Neural progenitor cell (in vitro differentiated cells): ENCODE data around the gene CDSN. TPM values are rescaled to one million over a fixed set of nuclear protein-coding genes. Genes with fewer than 3 reads are reported as not detected.
A peak's percentile ranks its signal among the peaks of the same experiment; 100 is the strongest.

Source experiments
- DNase-seq: peaks from one replicate; pipeline ENCODE4 v3.0.0-alpha.2; 2016; ENCODE audit warnings: low spot score
- H2AFZ ChIP-seq: fragments of 200-600 bp; sonication (generic); replicated peaks from 2 replicates; pipeline ENCODE4 v1.6.1; 2016; ENCODE audit warnings: antibody characterized with exemption
- H3F3A ChIP-seq: fragments of 200-600 bp; sonication (generic); 2 replicates; pipeline ENCODE4 v1.6.1; 2016; ENCODE audit warnings: antibody characterized with exemption, low read depth
- H3K27ac ChIP-seq: fragments of 200-600 bp; sonication (generic); 2 replicates; pipeline ENCODE4 v1.5.1; 2016; ENCODE audit warnings: mild to moderate bottlenecking
- H3K27me3 ChIP-seq: fragments of 200-600 bp; sonication (generic); 2 replicates; pipeline ENCODE4 v1.6.1; 2016; ENCODE audit warnings: mild to moderate bottlenecking, moderate library complexity
- H3K36me3 ChIP-seq: fragments of 200-600 bp; sonication (generic); 2 replicates; pipeline ENCODE4 v1.5.1; 2016
- H3K4me1 ChIP-seq: fragments of 200-600 bp; sonication (generic); 2 replicates; pipeline ENCODE4 v1.6.1; 2016; ENCODE audit warnings: mixed run types
- H3K4me2 ChIP-seq: fragments of 200-600 bp; sonication (generic); 2 replicates; pipeline ENCODE4 v1.6.1; 2016
- H3K4me3 ChIP-seq: fragments of 200-600 bp; sonication (generic); 2 replicates; pipeline ENCODE4 v1.5.1; 2016
- H3K79me2 ChIP-seq: fragments of 200-600 bp; sonication (generic); 2 replicates; pipeline ENCODE4 v1.6.1; 2016; ENCODE audit warnings: low read depth
- H3K9ac ChIP-seq: fragments of 200-600 bp; sonication (generic); 2 replicates; pipeline ENCODE4 v1.6.1; 2016
- H3K9me3 ChIP-seq: fragments of 200-600 bp; sonication (generic); 2 replicates; pipeline ENCODE4 v1.5.1; 2016; ENCODE audit warnings: low read depth
- H4K20me1 ChIP-seq: fragments of 200-600 bp; sonication (generic); 2 replicates; pipeline ENCODE4 v1.6.1; 2016; ENCODE audit warnings: low read depth
- H3K27ac Mint-ChIP-seq: 3 replicates; pipeline ENCODE4 v1.8.0; 2021; ENCODE audit warnings: mixed read lengths
- H3K27me3 Mint-ChIP-seq: 2 replicates; pipeline ENCODE4 v1.8.0; 2022; ENCODE audit warnings: low read depth, mild to moderate bottlenecking, inconsistent platforms, moderate library complexity, mixed read lengths; ENCODE audit not compliant: insufficient read depth
- H3K36me3 Mint-ChIP-seq: 3 replicates; pipeline ENCODE4 v1.8.0; 2021; ENCODE audit warnings: mixed read lengths
- H3K4me1 Mint-ChIP-seq: 3 replicates; pipeline ENCODE4 v1.8.0; 2021; ENCODE audit warnings: mixed read lengths
- H3K4me3 Mint-ChIP-seq: 3 replicates; pipeline ENCODE4 v1.8.0; 2021; ENCODE audit warnings: mild to moderate bottlenecking, moderate library complexity, mixed read lengths
- H3K9me3 Mint-ChIP-seq: 3 replicates; pipeline ENCODE4 v1.8.0; 2020; ENCODE audit warnings: mixed read lengths
- CTCF ChIP-seq: fragments of 200-600 bp; sonication (generic); IDR thresholded peaks from 2 replicates; pipeline ENCODE4 v1.5.1; 2017; ENCODE audit warnings: antibody characterized with exemption, mild to moderate bottlenecking
- EZH2 ChIP-seq: fragments of 200-600 bp; sonication (generic); IDR thresholded peaks from 2 replicates; pipeline ENCODE4 v1.6.1; 2017; ENCODE audit warnings: antibody characterized with exemption, mild to moderate bottlenecking, moderate library complexity
- EZH2phosphoT487 ChIP-seq: fragments of 200-600 bp; sonication (generic); IDR thresholded peaks from 2 replicates; pipeline ENCODE4 v1.6.1; 2017; ENCODE audit warnings: antibody characterized with exemption
- total RNA-seq: library from RNA; depleted of rRNA; stranded (reverse); fragments of >200 nt; gene quantifications from 2 replicates; pipeline ENCODE4 v1.2.3, GENCODE V29; 2015; ENCODE audit warnings: low replicate concordance

Gene CDSN
- total RNA-seq, 1 donor from 2014 or later: not detected

- no peak within 1 kb of the TSS for H3K9ac ChIP-seq
- H3K79me2 ChIP-seq: no peaks in the 10 kb centered on the region
- DNase-seq: no peak
- H3K36me3 ChIP-seq: no peaks in the 10 kb centered on the region
- H3K9me3 ChIP-seq: no peaks in the 10 kb centered on the region
- no peak within 1 kb of the TSS for H3K4me3 ChIP-seq
- H3K4me1 Mint-ChIP-seq: peaks cover 22% of the 10 kb centered on the region
- H3K27me3 ChIP-seq: peaks cover 8% of the 10 kb centered on the region
- no peaks in the 10 kb centered on the region for H3F3A ChIP-seq
- H3K27me3 Mint-ChIP-seq: peaks cover 15% of the 10 kb centered on the region
- TF ChIP-seq EZH2: no peak
- TF ChIP-seq EZH2phosphoT487: no peak
- no peak for TF ChIP-seq CTCF
- H3K27ac ChIP-seq: no peak within 1 kb of the TSS
- no peak within 1 kb of the TSS for H2AFZ ChIP-seq
- peaks cover 2% of the 10 kb centered on the region for H3K9me3 Mint-ChIP-seq
- no peak within 1 kb of the TSS for H3K4me2 ChIP-seq
- H4K20me1 ChIP-seq: no peaks in the 10 kb centered on the region
- H3K27ac Mint-ChIP-seq: peak within 1 kb of the TSS; percentile 18
- H3K4me3 Mint-ChIP-seq: no peak within 1 kb of the TSS
- no peaks in the 10 kb centered on the region for H3K36me3 Mint-ChIP-seq
- H3K4me1 ChIP-seq: peaks cover 17% of the 10 kb centered on the region
These were observed 7.8 kb downstream of the CDSN start, which contains the start of gene C6orf15 for GRCh38 chr6:31112478-31112877. Gene C6orf15, minus strand, starts transcription at chr6:31112575. Its CDS starts 20 bp downstream, at chr6:31112555.

GRCh38 chr6:31111712-31112111 lies 8.5 kb downstream of the CDSN start:
- no peaks in the 10 kb centered on the region for H3K9me3 ChIP-seq
- no peak overlapping the region for H3K27ac Mint-ChIP-seq
- no peak overlapping the region for H3K4me2 ChIP-seq
- no peak overlapping the region for H3K4me3 ChIP-seq
- no peaks in the 10 kb centered on the region for H3F3A ChIP-seq
- peaks cover 15% of the 10 kb centered on the region for H3K27me3 Mint-ChIP-seq
- H3K4me1 ChIP-seq: peaks cover 17% of the 10 kb centered on the region
- no peak overlapping the region for H2AFZ ChIP-seq
- H3K4me1 Mint-ChIP-seq: peaks cover 22% of the 10 kb centered on the region
- H3K36me3 Mint-ChIP-seq: no peaks in the 10 kb centered on the region
- H3K36me3 ChIP-seq: no peaks in the 10 kb centered on the region
- peaks cover 2% of the 10 kb centered on the region for H3K9me3 Mint-ChIP-seq
- no peaks in the 10 kb centered on the region for H3K79me2 ChIP-seq
- no peak overlapping the region for H3K4me3 Mint-ChIP-seq
- H3K27ac ChIP-seq: no peak overlapping the region
- no peak for DNase-seq
- no peak overlapping the region for H3K9ac ChIP-seq
- TF ChIP-seq CTCF (no peak), EZH2phosphoT487 (no peak), EZH2 (no peak)
- H3K27me3 ChIP-seq: peaks cover 8% of the 10 kb centered on the region
- no peaks in the 10 kb centered on the region for H4K20me1 ChIP-seq

DNA sequence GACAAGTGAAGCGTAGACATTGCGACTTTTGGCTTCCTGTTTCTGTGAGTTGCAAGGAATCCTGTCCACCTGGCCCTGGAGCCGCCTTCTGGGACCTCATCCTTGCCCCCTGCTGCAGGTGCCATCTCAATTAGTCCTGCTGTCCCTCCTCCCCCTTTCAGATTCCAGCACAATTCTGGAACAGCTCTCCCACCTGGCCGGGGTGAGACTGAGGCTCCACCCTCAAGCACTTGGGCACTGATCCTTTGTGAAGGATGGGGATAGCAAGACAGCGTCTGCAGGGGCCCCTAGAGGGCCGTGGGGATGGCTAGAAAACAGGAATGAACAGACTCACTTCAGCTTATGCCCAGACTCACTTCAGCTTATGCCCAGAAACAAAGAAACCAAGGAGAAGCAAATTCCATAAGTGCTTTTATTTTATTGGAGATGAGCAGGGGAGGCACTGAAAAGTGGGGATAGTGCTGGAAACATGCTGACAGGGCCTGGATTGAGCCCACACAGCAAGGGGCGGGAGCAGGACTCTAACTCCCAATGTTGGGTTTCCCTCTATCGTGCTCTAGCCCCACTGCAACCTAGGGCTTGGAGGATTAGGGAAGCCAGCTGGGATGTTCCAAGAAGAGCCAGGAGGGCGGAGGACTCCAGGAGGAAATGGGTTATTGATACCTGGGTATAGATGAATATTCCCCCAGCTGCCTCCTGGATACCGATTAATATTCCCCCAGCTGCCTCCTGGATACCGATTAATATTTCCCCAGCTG lies 9.2 kb downstream of the CDSN start:
- Histone ChIP-seq H3K9ac (no peak overlapping the region), H3K4me2 (peak overlapping the region; percentile 47), H3K4me3 (no peak overlapping the region), H2AFZ (peak overlapping the region; percentile 17), H3K36me3 (no peaks in the 10 kb centered on the region), H4K20me1 (no peaks in the 10 kb centered on the region), H3K27me3 (peaks cover 8% of the 10 kb centered on the region), H3K4me1 (peaks cover 17% of the 10 kb centered on the region), H3K79me2 (no peaks in the 10 kb centered on the region), H3K9me3 (no peaks in the 10 kb centered on the region), H3K27ac (no peak overlapping the region), H3F3A (no peaks in the 10 kb centered on the region)
- TF ChIP-seq EZH2phosphoT487 (no peak), CTCF (peak; percentile 10)
- peaks cover 2% of the 10 kb centered on the region for H3K9me3 Mint-ChIP-seq
- H3K4me3 Mint-ChIP-seq: no peak overlapping the region
- no peaks in the 10 kb centered on the region for H3K36me3 Mint-ChIP-seq
- H3K27ac Mint-ChIP-seq: no peak overlapping the region
- H3K27me3 Mint-ChIP-seq: peaks cover 14% of the 10 kb centered on the region
- H3K4me1 Mint-ChIP-seq: peaks cover 22% of the 10 kb centered on the region
- DNase-seq: peak; percentile 40
